HG03565 (cell line): Measurements from ENCODE around the gene TOP2B.

Experiments used
- ATAC-seq: cut with Tn5 transposase; IDR thresholded peaks from one replicate; pipeline ENCODE4 v1.9.1; 2021; ENCODE audit warnings: mild to moderate bottlenecking, moderate library complexity; ENCODE audit not compliant: unreplicated experiment

Gene TOP2B

DNA sequence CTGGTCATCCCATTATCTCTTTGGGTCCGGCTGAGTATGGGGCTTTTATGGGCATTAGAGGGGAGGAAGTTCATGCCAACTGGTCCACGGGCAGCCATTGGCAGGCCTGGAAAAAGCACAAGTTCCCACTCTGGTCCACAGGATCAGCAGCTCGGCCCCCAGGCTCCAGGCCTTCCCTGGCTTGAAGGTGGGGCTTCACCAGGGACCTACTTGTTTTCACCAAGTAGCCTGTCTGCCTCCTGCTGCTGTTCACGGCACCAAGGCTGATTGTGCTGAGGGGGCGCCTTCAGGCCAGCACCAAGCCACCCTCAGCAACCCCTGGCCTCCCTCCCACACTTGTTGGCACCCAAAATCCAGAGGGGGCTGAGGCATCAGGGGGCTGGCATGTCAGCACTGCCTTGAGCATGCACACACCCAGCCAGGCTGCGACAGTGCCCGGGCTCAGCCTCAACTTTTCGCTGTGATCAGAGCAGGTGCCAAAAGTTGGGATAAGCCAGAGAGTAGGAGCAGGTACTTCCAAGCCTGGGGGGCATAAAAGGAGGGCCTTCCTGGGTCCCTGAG is 9.1 kb upstream of the TOP2B start:
- ATAC-seq = no peak

DNA sequence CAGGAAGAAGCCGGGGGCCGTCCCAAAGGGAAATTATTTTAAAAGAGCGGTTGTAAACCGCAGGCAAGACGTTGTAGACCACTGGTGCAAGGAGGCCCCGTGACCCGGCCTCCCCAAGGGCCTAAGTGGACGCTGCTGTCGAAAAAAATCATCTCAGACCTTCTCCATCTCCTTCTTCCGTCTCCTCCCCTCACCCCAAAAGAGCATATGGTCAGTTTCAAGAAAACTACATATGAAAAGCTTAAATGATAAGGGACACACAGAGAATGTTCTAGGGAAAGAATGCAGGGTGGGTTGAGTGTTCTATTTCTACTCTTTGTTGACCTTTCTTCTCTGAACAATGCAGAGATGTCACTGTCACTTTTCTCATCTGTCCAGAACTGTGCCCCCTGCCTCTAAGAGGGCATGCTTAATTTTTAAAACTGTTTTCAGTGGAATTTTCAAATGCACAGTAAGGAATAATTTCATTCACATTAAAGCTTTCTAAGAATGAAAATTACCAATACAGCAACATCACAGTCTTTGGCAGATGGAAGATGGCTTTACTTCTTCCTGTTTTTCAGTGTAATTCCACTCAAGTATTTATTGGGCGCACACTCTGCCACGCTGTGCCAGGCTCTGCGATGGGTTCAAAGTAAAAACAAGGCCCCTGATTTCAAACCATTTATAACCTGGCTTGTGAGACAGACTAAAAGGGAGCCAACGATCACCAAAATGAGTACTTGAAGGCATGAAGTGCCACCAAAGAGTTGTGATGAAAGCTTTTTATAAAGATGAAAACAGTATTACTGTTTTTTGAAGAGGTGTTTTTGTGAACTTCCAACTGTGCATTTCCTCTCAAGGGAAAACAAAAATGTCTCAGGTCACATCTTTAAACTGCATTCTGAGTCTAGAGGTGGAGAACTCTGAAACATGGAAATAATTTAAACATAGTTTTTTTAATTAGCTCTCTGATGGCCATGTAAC is 891 bp upstream of the TOP2B start:
- peak; percentile 24 for ATAC-seq

GRCh38 chr3:25663869-25664811 is 567 bp downstream of the TOP2B start:
- peak; percentile 12 for ATAC-seq

GRCh38 chr3:25663347-25663868 is 1.3 kb downstream of the TOP2B start:
- ATAC-seq = peak; percentile 15

DNA sequence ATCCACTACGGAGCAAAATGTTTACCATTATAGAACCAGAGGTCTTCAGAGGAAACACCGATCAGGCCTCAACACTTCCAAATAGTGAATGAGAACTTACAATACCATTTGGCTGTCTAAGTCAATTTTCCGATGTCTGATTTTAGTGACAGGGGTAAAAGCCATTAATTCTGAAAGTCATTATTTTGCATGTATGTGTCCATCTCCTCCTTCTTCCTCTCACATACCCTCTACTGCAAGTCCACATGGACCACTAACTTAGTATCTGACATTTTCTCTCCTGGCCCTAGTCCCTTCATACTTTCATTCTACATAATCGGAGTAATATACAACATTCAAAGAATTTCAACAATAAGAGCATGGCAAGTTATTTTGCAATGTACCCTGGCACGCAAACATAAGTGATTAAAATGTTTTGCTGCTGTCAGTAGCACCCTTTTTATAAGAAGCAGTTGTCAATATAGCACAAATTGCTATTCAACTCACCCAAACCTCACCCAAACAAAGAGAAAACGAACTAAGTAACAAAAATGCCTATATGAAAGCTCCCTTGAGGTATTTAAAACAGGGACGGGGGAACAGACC is 1.9 kb downstream of the TOP2B start:
- no peak for ATAC-seq

- no peak for ATAC-seq
Observed at GRCh38 chr3:25661694-25662437, 2.8 kb downstream of the TOP2B start.

DNA sequence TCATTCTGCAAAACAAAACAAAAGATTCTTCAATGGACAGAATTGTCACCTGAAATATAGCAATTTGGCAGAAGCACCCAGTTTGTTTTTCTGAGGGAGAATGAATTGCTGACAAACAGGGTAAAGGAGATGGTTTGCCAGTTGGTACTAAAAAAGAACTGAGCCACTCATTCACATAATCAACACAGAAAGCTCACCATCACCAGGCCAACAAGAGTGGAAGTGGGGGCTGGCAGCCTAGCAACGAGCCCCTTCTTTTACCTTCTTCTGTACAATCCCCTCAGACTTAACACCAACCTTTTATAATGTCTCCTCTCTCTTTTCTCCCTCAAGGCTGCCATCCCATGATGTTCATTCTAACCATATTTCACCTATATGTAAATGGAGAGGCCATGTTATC is 5.9 kb downstream of the TOP2B start:
- ATAC-seq = no peak

- no peak for ATAC-seq
Observed at GRCh38 chr3:25657293-25657692, 7.4 kb downstream of the TOP2B start.

- no peak for ATAC-seq
Observed at GRCh38 chr3:25655659-25656058, 9.0 kb downstream of the TOP2B start.

GRCh38 chr3:25654576-25654975 is 10.1 kb downstream of the TOP2B start:
- ATAC-seq = no peak

GRCh38 chr3:25653322-25653721 is 11.4 kb downstream of the TOP2B start:
- ATAC-seq = no peak

DNA sequence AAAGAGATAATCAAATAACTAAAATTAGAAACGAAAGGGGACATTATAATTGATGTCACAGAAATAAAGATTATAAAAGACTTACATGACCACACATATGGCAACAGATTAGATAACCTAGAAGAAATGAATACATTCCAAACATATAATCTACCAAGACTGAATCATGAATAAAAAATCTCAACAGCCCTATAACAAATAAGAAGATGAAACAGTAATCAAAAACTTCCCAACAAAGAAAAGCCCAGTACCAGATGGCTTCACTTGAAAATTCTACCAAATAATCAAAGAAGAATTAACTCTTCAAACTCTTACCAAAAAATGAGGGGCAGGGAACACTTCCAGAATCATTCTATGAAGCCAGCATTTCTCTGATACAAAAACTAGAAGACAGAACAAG is 11.8 kb downstream of the TOP2B start:
- no peak for ATAC-seq

- ATAC-seq = no peak
Observed at GRCh38 chr3:25648925-25649830, 15.5 kb downstream of the TOP2B start.

GRCh38 chr3:25648107-25648535 is 16.6 kb downstream of the TOP2B start:
- ATAC-seq = peak; percentile 92

GRCh38 chr3:25635038-25635437 is 29.7 kb downstream of the TOP2B start:
- no peak for ATAC-seq

- no peak for ATAC-seq
Observed at GRCh38 chr3:25633919-25634318, 30.8 kb downstream of the TOP2B start.

DNA sequence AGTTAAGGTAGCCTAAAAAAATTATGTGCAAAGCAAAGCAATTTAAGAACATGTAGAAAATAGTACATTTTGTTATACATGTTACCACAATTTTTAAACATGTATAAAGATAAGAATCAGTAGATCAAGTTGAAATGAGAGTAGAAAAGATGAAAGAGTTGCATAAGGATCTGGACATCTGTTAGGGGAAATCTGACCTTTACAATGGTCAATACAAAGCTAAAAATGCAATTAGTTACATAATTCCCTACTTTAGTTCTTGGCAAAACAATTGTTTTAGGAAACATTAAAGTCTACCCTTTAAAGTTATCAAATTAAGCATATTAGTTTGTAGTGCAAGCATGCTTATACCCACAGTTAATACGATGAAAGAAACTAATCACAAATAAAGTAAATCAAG is 32.7 kb downstream of the TOP2B start:
- ATAC-seq = no peak

DNA sequence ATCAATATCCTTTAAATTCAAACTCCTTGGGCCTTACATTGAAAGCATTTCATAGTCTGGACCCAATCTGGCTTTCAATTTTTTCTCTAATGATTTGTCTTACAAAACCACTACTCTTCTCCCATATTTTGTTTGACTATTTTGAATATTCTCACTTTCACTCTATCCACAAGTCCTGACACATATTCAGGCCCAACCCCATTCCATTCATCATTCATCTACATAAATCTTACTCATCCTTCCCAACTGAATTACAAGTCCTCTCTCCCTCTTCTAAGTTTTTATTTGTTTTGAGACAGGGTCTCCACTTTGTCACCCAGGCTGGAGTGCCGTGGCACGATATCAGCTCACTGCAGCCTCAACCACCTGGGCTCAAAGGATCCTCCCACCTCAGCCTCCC is 43.6 kb downstream of the TOP2B start:
- ATAC-seq = no peak

- ATAC-seq = no peak
Observed at GRCh38 chr3:25620493-25620892, 44.2 kb downstream of the TOP2B start.
